IMR-90 (cell line): ENCODE data around the gene CKLF. TPM values are rescaled to one million over a fixed set of nuclear protein-coding genes. Genes with fewer than 3 reads are reported as not detected.

Experiments
- ATAC-seq: fragments of 200-7000 bp; cut with Tn5 transposase; 2 replicates; pipeline ENCODE4 v1.9.1; 2020; ENCODE audit warnings: low read depth, mild to moderate bottlenecking, moderate library complexity
- BruUV-seq: library from RNA; stranded (reverse); fragments of 400-500 nt; replicated peaks from 2 replicates; lab custom pipeline; 2021; lab: Mats Ljungman, UMichigan
- CTCF ChIA-PET: fragments of 300-600 bp; formaldehyde crosslinking; extraction: SDS; loops from one replicate; lab custom pipeline; 2021; ENCODE audit warnings: antibody characterized with exemption; lab: Yijun Ruan, JAX
- POLR2A ChIA-PET: fragments of 300-600 bp; sonication (Branson Sonifier 250); formaldehyde crosslinking; loops from one replicate; lab custom pipeline; 2022; ENCODE audit warnings: antibody characterized with exemption; ENCODE audit not compliant: unreplicated experiment; lab: Charles Lee
- DNase-seq: peaks from one replicate; pipeline ENCODE4 v3.0.0; 2013
- H2AFZ ChIP-seq: replicated peaks from 2 replicates; pipeline ENCODE3; 2013; ENCODE audit warnings: low read length, mild to moderate bottlenecking; ENCODE audit not compliant: poor library complexity
- H2AK5ac ChIP-seq: 2 replicates; pipeline ENCODE4 v1.6.1; 2013; ENCODE audit warnings: low read depth, low read length, inconsistent platforms
- H2AK9ac ChIP-seq: replicated peaks from 2 replicates; pipeline ENCODE3; 2013; ENCODE audit warnings: mild to moderate bottlenecking, low read depth, low read length, moderate library complexity; ENCODE audit not compliant: poor library complexity
- H2BK120ac ChIP-seq: 2 replicates; pipeline ENCODE4 v1.6.1; 2013; ENCODE audit warnings: low read depth, low read length, inconsistent platforms
- H2BK15ac ChIP-seq: 3 replicates; pipeline ENCODE4 v1.6.1; 2013; ENCODE audit warnings: low read depth, low read length, inconsistent platforms
- H2BK20ac ChIP-seq: 2 replicates; pipeline ENCODE4 v1.6.1; 2013; ENCODE audit warnings: low read depth, mild to moderate bottlenecking, inconsistent platforms, low read length, moderate library complexity
- H2BK5ac ChIP-seq: 2 replicates; pipeline ENCODE4 v1.6.1; 2013; ENCODE audit warnings: mild to moderate bottlenecking, low read depth, low read length, inconsistent platforms; ENCODE audit not compliant: poor library complexity, severe bottlenecking
- H3K14ac ChIP-seq: replicated peaks from 2 replicates; pipeline ENCODE4 v1.6.1; 2013; ENCODE audit warnings: low read depth, low read length, inconsistent platforms
- H3K18ac ChIP-seq: 2 replicates; pipeline ENCODE4 v1.6.1; 2013; ENCODE audit warnings: low read depth, low read length, control low read depth
- H3K23ac ChIP-seq: 2 replicates; pipeline ENCODE4 v1.6.1; 2013; ENCODE audit warnings: low read depth, low read length, inconsistent platforms
- H3K27ac ChIP-seq: 2 replicates; pipeline ENCODE4 v1.5.1; 2013; ENCODE audit warnings: mild to moderate bottlenecking, control low read depth, low read length; ENCODE audit not compliant: insufficient read depth
- H3K27me3 ChIP-seq: 2 replicates; pipeline ENCODE4 v1.6.1; 2013; ENCODE audit warnings: low read length; ENCODE audit not compliant: control insufficient read depth, insufficient read depth
- H3K36me3 ChIP-seq: 2 replicates; pipeline ENCODE4 v1.6.1; 2013; ENCODE audit warnings: low read length, mixed read lengths; ENCODE audit not compliant: control insufficient read depth, insufficient read depth
- H3K4ac ChIP-seq: 2 replicates; pipeline ENCODE4 v1.6.1; 2013; ENCODE audit warnings: low read depth, low read length, inconsistent platforms
- H3K4me1 ChIP-seq: 2 replicates; pipeline ENCODE4 v1.6.1; 2013; ENCODE audit warnings: low read length, mixed read lengths; ENCODE audit not compliant: control insufficient read depth, insufficient read depth
- H3K4me2 ChIP-seq: 2 replicates; pipeline ENCODE4 v1.6.1; 2013; ENCODE audit warnings: low read depth, mild to moderate bottlenecking, control low read depth, low read length, moderate library complexity
- H3K4me3 ChIP-seq: 2 replicates; pipeline ENCODE4 v1.5.1; 2013; ENCODE audit warnings: low read depth, mild to moderate bottlenecking, control low read depth, low read length, moderate library complexity; ENCODE audit not compliant: insufficient read depth
- H3K56ac ChIP-seq: 2 replicates; pipeline ENCODE4 v1.6.1; 2013; ENCODE audit warnings: low read length, inconsistent platforms; ENCODE audit not compliant: insufficient read depth; ENCODE audit errors: extremely low read depth
- H3K79me1 ChIP-seq, 2 experiments: 2 replicates each; pipeline ENCODE4 v1.6.1; 2013; ENCODE audit warnings: low read length in 2 of 2, inconsistent platforms in 1 of 2, low read depth in 1 of 2
- H3K9ac ChIP-seq: 2 replicates; pipeline ENCODE4 v1.6.1; 2013; ENCODE audit warnings: low read depth, low read length, control low read depth
- H3K9me1 ChIP-seq: 2 replicates; pipeline ENCODE4 v1.6.1; 2013; ENCODE audit warnings: low read length, inconsistent platforms; ENCODE audit not compliant: insufficient read depth
- H3K9me3 ChIP-seq: 2 replicates; pipeline ENCODE4 v1.6.1; 2013; ENCODE audit warnings: low read length; ENCODE audit not compliant: control insufficient read depth, insufficient read depth
- H4K20me1 ChIP-seq: 2 replicates; pipeline ENCODE4 v1.6.1; 2013; ENCODE audit warnings: low read length, inconsistent platforms; ENCODE audit not compliant: insufficient read depth
- H4K5ac ChIP-seq: 2 replicates; pipeline ENCODE4 v1.6.1; 2013; ENCODE audit warnings: mild to moderate bottlenecking, low read depth, low read length, control low read depth
- H4K8ac ChIP-seq, 2 experiments: 2 replicates each; pipeline ENCODE4 v1.6.1; 2013; ENCODE audit warnings: low read depth in 2 of 2, low read length in 2 of 2, control low read depth in 1 of 2, inconsistent platforms in 1 of 2
- H4K91ac ChIP-seq: 2 replicates; pipeline ENCODE4 v1.6.1; 2013; ENCODE audit warnings: low read depth, low read length, inconsistent platforms; ENCODE audit not compliant: insufficient read depth
- MXI1 ChIP-seq: IDR thresholded peaks from 2 replicates; pipeline ENCODE4 v1.6.1; 2012; ENCODE audit warnings: low read depth, mild to moderate bottlenecking, low read length, moderate library complexity, borderline replicate concordance
- NFE2L2 ChIP-seq: fragments of 150-350 bp; IDR thresholded peaks from 2 replicates; pipeline ENCODE4 v1.6.1; 2016; ENCODE audit warnings: low read depth, mild to moderate bottlenecking, low read length
- WGBS, 2 experiments: methylation state at CpG; one replicate each; pipeline versions ENCODE4 v1.1.5 to v1.1.7; 2013; ENCODE audit warnings: missing lambda C conversion rate in 2 of 2; ENCODE audit not compliant: insufficient read length in 1 of 2; ENCODE audit errors: extremely low coverage in 2 of 2; 5-methylcytosine and 5-hydroxymethylcytosine counted together
- dilution Hi-C: fragments of 300-500 bp; cut with HindIII; formaldehyde crosslinking; loops from one replicate; pipeline ENCODE4 v1.14.3; 2018; ENCODE audit warnings: low sequenced_read_pairs; ENCODE audit not compliant: unreplicated experiment
- in situ Hi-C: fragments of 300-500 bp; cut with MboI; formaldehyde crosslinking; loops from 3 replicates; pipeline ENCODE4 v1.14.3; 2019; ENCODE audit warnings: low sequenced_read_pairs, inconsistent platforms, mixed read lengths
- intact Hi-C: fragments of 100-400 bp; cut with micrococcal nuclease; formaldehyde crosslinking; loops from 2 replicates; pipeline ENCODE4 v1.10.0; 2022
- polyA plus RNA-seq, 3 experiments: library from polyadenylated mRNA; depleted of rRNA; stranded (reverse); fragments of >200 nt; gene quantifications; 2 replicates each; pipeline ENCODE4 v1.2.3, GENCODE V29; 2012; ENCODE audit warnings: low replicate concordance in 1 of 3
- total RNA-seq: library from RNA; depleted of rRNA; stranded (reverse); fragments of >200 nt; gene quantifications from 2 replicates; pipeline ENCODE4 v1.2.3, GENCODE V29; 2012

CKLF gene
- total and polyA plus RNA-seq, 2 of the 4 experiments (the other 2 are of a cell fraction): 60.8 to 92.2 TPM

- no peak for TF ChIP-seq MXI1
Measured at GRCh38 chr16:66525396-66526180, 26.8 kb upstream of the CKLF start (continued).

GRCh38 chr16:66528294-66528693 lies 24.1 kb upstream of the CKLF start:
- no peak overlapping the region for H3K4ac ChIP-seq
- ATAC-seq (no peak), DNase-seq (no peak)
- H3K18ac ChIP-seq: no peak overlapping the region
- peaks cover 47% of the 10 kb centered on the region for H3K36me3 ChIP-seq
- no peak overlapping the region for H4K8ac ChIP-seq
- H4K5ac ChIP-seq: no peak overlapping the region
- H3K56ac ChIP-seq: no peak overlapping the region
- no peaks in the 10 kb centered on the region for H3K4me1 ChIP-seq
- in situ Hi-C loops: no loop called here
- H2AFZ ChIP-seq: peak overlapping the region; percentile 11
- peaks cover 10% of the 10 kb centered on the region; the same call in 1 of the 2 replicates for H3K9me1 ChIP-seq
- no peaks in the 10 kb centered on the region for H4K20me1 ChIP-seq
- no peak overlapping the region for H3K9ac ChIP-seq
- no peak overlapping the region for H2BK120ac ChIP-seq
- POLR2A ChIA-PET: no interaction called here
- CTCF ChIA-PET: interaction anchor here (0.6 kb wide), 1 partner anchor 892 kb away, joined by 3 read pairs; no protein-coding TSS in a partner anchor
- WGBS, 2 experiments: 100% methylated on average over 3 of the region's 5 CpGs; no CpG with 5 or more reads in 1 of the 2 experiments
- BruUV-seq: no TSS peak
- H2BK20ac ChIP-seq: no peak overlapping the region
- dilution Hi-C loops: no loop called here
- H3K79me1 ChIP-seq: no peaks in the 10 kb centered on the region
- H2BK15ac ChIP-seq: no peak overlapping the region
- no peak overlapping the region for H2BK5ac ChIP-seq
- intact Hi-C loops: no loop called here
- H3K14ac ChIP-seq: no peak overlapping the region
- no peak overlapping the region for H3K27ac ChIP-seq
- peak overlapping the region; percentile 28 for H2AK9ac ChIP-seq
- TF ChIP-seq NFE2L2: no peak
- H2AK5ac ChIP-seq: no peak overlapping the region
- no peak overlapping the region for H4K91ac ChIP-seq
- no peak overlapping the region for H3K4me3 ChIP-seq
- H3K9me3 ChIP-seq: no peaks in the 10 kb centered on the region
- no peak overlapping the region for H3K23ac ChIP-seq
- H3K4me2 ChIP-seq: no peak overlapping the region
- no peaks in the 10 kb centered on the region for H3K27me3 ChIP-seq
